ENCODE data around the gene YBX1.
A peak's percentile ranks its signal among the peaks of the same experiment; 100 is the strongest.
"Not testable (repeated sequence)": the region's sequence is repeated elsewhere in the genome, so short reads cannot be mapped to it uniquely, and the experiment has no call there.

The YBX1 gene

DNA sequence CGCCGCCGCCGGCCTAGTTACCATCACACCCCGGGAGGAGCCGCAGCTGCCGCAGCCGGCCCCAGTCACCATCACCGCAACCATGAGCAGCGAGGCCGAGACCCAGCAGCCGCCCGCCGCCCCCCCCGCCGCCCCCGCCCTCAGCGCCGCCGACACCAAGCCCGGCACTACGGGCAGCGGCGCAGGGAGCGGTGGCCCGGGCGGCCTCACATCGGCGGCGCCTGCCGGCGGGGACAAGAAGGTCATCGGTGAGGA, 193 bp downstream of the YBX1 start:
- Histone ChIP-seq H3K4ac (ENCODE audit: low read depth, low read length) (peak overlapping the region; percentile 58), H3K4me3 (ENCODE audit: low read length) (peak overlapping the region; percentile 92), H3K9ac (ENCODE audit: low read length) (peak overlapping the region; percentile 96), H3K79me2 (ENCODE audit: control insufficient read depth, insufficient read depth, low read length) (peaks cover 55% of the 10 kb centered on the region), H3K56ac (ENCODE audit: low read length) (peak overlapping the region; percentile 99), H3K18ac (ENCODE audit: low read length) (peak overlapping the region; percentile 92), H3K27ac (ENCODE audit: low read depth, low read length) (peak overlapping the region; percentile 33)
- not testable (repeated sequence) for H3K27me3 ChIP-seq (ENCODE audit: insufficient read depth, low read length, poor library complexity); H3K79me1 ChIP-seq (ENCODE audit: low read length); H2AK5ac ChIP-seq (ENCODE audit: low read length); H2BK5ac ChIP-seq (ENCODE audit: low read length); H4K5ac ChIP-seq (ENCODE audit: low read length); H3K4me1 ChIP-seq (ENCODE audit: control insufficient read depth, low read depth, low read length); H4K8ac ChIP-seq (ENCODE audit: low read depth, low read length); H3K36me3 ChIP-seq (ENCODE audit: control insufficient read depth, insufficient read depth, low read length); H3K23ac ChIP-seq (ENCODE audit: low read length); H2BK120ac ChIP-seq (ENCODE audit: low read depth, low read length); DNase-seq; H2BK15ac ChIP-seq (replicated peaks; ENCODE audit: low read depth); H3K4me2 ChIP-seq (ENCODE audit: low read length)
- no CpG with 5 or more reads among the region's 33 CpGs for WGBS (ENCODE audit: extremely low coverage, insufficient coverage, low lambda C conversion rate)

DNA sequence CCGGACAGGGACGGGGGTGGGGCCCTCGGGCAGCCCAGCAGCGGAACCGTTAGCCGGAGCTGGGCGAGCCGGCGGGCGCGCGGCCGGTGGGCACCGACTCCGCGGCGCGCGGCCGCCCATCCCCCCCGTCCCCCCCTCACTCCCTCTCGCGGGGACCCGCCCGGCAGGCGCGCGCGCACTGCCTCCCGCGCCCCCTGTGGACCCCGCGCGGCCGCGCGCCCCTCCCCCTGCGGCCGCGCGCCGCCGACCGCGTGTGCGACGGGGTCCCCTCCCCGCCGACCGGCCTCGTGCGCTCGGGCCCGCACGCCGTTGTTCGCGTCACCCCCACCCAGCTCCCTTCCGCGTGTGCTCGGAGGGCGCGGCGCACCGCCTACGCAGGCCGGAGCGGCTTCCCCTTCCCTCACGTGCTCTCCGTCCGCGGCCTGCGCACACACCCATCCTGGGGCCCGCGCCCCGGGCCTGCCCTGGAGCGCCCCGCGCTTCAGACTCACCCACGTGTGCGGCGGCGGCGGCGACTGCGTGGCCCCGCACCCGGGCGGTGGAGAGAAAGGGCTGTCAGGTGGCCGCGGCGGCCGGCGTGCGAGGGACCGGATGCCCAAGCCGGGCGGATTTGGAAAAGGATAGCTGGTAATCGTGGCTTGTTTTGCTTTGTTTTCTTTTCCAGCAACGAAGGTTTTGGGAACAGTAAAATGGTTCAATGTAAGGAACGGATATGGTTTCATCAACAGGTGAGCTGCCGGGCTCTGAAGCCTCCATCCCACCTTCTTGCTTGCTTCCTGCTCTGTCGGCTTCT, 717 bp downstream of the YBX1 start:
- Histone ChIP-seq H3K4ac (ENCODE audit: low read depth, low read length) (peak overlapping the region; percentile 58), H3K79me2 (ENCODE audit: control insufficient read depth, insufficient read depth, low read length) (peaks cover 60% of the 10 kb centered on the region), H2AK5ac (ENCODE audit: low read length) (no peak overlapping the region), H2BK15ac (replicated peaks; ENCODE audit: low read depth) (no peak overlapping the region), H2BK120ac (ENCODE audit: low read depth, low read length) (no peak overlapping the region), H3K4me1 (ENCODE audit: control insufficient read depth, low read depth, low read length) (peaks cover 8% of the 10 kb centered on the region), H3K4me2 (ENCODE audit: low read length) (peak overlapping the region; percentile 90), H3K56ac (ENCODE audit: low read length) (peak overlapping the region; percentile 99), H2BK5ac (ENCODE audit: low read length) (no peak overlapping the region), H3K27me3 (ENCODE audit: insufficient read depth, low read length, poor library complexity) (no peaks in the 10 kb centered on the region), H3K23ac (ENCODE audit: low read length) (peak overlapping the region; percentile 100), H3K36me3 (ENCODE audit: control insufficient read depth, insufficient read depth, low read length) (no peaks in the 10 kb centered on the region), H3K18ac (ENCODE audit: low read length) (peak overlapping the region; percentile 92), H3K4me3 (ENCODE audit: low read length) (peak overlapping the region; percentile 92), H3K27ac (ENCODE audit: low read depth, low read length) (peak overlapping the region; percentile 40), H3K79me1 (ENCODE audit: low read length) (peaks cover 4% of the 10 kb centered on the region), H3K9ac (ENCODE audit: low read length) (peak overlapping the region; percentile 96), H4K8ac (ENCODE audit: low read depth, low read length) (no peak overlapping the region), H4K5ac (ENCODE audit: low read length) (no peak overlapping the region)
- no CpG with 5 or more reads among the region's 103 CpGs for WGBS (ENCODE audit: extremely low coverage, insufficient coverage, low lambda C conversion rate)
- DNase-seq: peak; percentile 56

DNA sequence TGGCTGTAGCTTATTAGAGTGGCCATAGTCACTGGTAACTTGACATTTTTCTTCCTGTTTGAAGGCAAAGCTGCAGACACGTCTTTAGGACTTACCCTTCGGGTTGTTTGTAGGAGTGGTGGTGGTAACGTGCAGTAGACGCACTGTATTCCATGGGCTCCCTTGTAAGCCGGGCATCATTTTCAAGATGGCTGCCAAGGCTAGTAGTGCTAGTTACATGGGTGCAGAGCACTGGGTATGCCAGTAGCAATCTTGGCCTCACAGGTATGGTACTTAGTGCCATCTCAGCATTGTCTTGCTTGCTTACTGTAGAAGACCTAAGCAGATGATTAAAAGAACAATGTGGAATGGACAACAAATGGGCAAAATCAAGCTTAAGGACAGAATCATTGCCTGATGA, 1.9 kb downstream of the YBX1 start:
- no peak overlapping the region for H2BK15ac ChIP-seq (replicated peaks; ENCODE audit: low read depth)
- H3K18ac ChIP-seq (ENCODE audit: low read length): no peak overlapping the region
- WGBS (ENCODE audit: extremely low coverage, insufficient coverage, low lambda C conversion rate): no CpG with 5 or more reads among the region's 5 CpGs
- H2AK5ac ChIP-seq (ENCODE audit: low read length): no peak overlapping the region
- H3K4me1 ChIP-seq (ENCODE audit: control insufficient read depth, low read depth, low read length): peaks cover 8% of the 10 kb centered on the region
- no peak overlapping the region for H3K4ac ChIP-seq (ENCODE audit: low read depth, low read length)
- H4K5ac ChIP-seq (ENCODE audit: low read length): no peak overlapping the region
- peak; percentile 31 for DNase-seq
- H3K36me3 ChIP-seq (ENCODE audit: control insufficient read depth, insufficient read depth, low read length): no peaks in the 10 kb centered on the region
- no peaks in the 10 kb centered on the region for H3K27me3 ChIP-seq (ENCODE audit: insufficient read depth, low read length, poor library complexity)
- H3K56ac ChIP-seq (ENCODE audit: low read length): peak overlapping the region; percentile 42
- H3K4me2 ChIP-seq (ENCODE audit: low read length): peak overlapping the region; percentile 57
- H3K79me2 ChIP-seq (ENCODE audit: control insufficient read depth, insufficient read depth, low read length): peaks cover 72% of the 10 kb centered on the region
- H3K9ac ChIP-seq (ENCODE audit: low read length): peak overlapping the region; percentile 61
- H2BK120ac ChIP-seq (ENCODE audit: low read depth, low read length): no peak overlapping the region
- H3K27ac ChIP-seq (ENCODE audit: low read depth, low read length): no peak overlapping the region
- H3K4me3 ChIP-seq (ENCODE audit: low read length): peak overlapping the region; percentile 22
- H3K23ac ChIP-seq (ENCODE audit: low read length): no peak overlapping the region
- no peak overlapping the region for H4K8ac ChIP-seq (ENCODE audit: low read depth, low read length)
- no peak overlapping the region for H2BK5ac ChIP-seq (ENCODE audit: low read length)
- peaks cover 4% of the 10 kb centered on the region for H3K79me1 ChIP-seq (ENCODE audit: low read length)

DNA sequence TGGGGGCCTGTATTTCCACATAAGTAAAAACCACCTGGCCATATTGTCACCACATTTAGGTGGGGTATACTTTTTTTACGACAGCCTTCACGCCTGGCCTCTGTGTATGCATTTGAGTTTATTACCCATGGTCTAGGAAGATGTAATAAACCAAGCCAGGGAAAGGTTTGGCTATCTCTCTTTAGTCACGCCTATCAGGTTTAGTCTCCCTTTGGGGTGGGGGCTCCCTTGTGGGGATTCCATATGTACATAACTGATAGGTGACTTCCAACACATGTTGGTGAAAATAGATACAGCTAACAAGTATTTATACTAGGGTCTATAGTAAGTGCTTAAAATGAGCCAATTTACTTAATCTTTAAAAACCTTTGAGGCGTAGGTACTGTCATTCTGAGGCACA, 4.2 kb downstream of the YBX1 start:
- Histone ChIP-seq H2BK5ac (ENCODE audit: low read length) (no peak overlapping the region), H3K4me2 (ENCODE audit: low read length) (peak overlapping the region; percentile 14), H3K9ac (ENCODE audit: low read length) (no peak overlapping the region), H2BK15ac (replicated peaks; ENCODE audit: low read depth) (no peak overlapping the region), H3K23ac (ENCODE audit: low read length) (no peak overlapping the region), H4K8ac (ENCODE audit: low read depth, low read length) (no peak overlapping the region), H3K27ac (ENCODE audit: low read depth, low read length) (no peak overlapping the region), H3K27me3 (ENCODE audit: insufficient read depth, low read length, poor library complexity) (no peaks in the 10 kb centered on the region), H3K4me3 (ENCODE audit: low read length) (no peak overlapping the region), H3K18ac (ENCODE audit: low read length) (no peak overlapping the region), H2BK120ac (ENCODE audit: low read depth, low read length) (no peak overlapping the region), H3K4me1 (ENCODE audit: control insufficient read depth, low read depth, low read length) (peaks cover 8% of the 10 kb centered on the region), H3K4ac (ENCODE audit: low read depth, low read length) (no peak overlapping the region), H3K36me3 (ENCODE audit: control insufficient read depth, insufficient read depth, low read length) (no peaks in the 10 kb centered on the region), H2AK5ac (ENCODE audit: low read length) (no peak overlapping the region), H3K79me1 (ENCODE audit: low read length) (no peaks in the 10 kb centered on the region), H3K56ac (ENCODE audit: low read length) (no peak overlapping the region), H4K5ac (ENCODE audit: low read length) (no peak overlapping the region), H3K79me2 (ENCODE audit: control insufficient read depth, insufficient read depth, low read length) (peaks cover 86% of the 10 kb centered on the region)
- no CpG with 5 or more reads among the region's 4 CpGs for WGBS (ENCODE audit: extremely low coverage, insufficient coverage, low lambda C conversion rate)
- DNase-seq: no peak

DNA sequence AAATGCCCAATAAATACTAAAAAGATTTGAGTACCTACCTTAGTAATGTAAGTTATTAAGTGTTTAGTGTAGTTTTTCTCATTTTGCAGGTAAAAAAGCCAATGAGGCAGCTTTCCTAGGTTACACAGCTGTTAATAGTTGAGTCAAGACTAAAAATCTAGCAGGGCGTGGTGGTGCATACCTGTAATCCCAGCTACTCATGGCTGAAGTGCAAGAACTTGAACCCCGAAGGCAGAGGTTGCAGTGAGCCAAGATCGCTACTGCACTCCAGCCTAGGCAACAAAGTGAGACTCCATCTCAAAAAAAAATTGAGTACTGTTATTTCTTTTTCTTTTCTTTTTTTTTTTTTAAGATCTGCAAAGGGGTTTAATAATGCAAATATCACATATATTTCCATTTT, 7.7 kb downstream of the YBX1 start:
- DNase-seq: no peak
- Histone ChIP-seq H3K4me3 (ENCODE audit: low read length) (no peak overlapping the region), H3K56ac (ENCODE audit: low read length) (no peak overlapping the region), H3K4me2 (ENCODE audit: low read length) (no peak overlapping the region), H3K9ac (ENCODE audit: low read length) (no peak overlapping the region), H2BK120ac (ENCODE audit: low read depth, low read length) (no peak overlapping the region), H3K18ac (ENCODE audit: low read length) (no peak overlapping the region), H3K79me1 (ENCODE audit: low read length) (no peaks in the 10 kb centered on the region), H3K4me1 (ENCODE audit: control insufficient read depth, low read depth, low read length) (peaks cover 5% of the 10 kb centered on the region), H3K23ac (ENCODE audit: low read length) (no peak overlapping the region), H3K36me3 (ENCODE audit: control insufficient read depth, insufficient read depth, low read length) (no peaks in the 10 kb centered on the region), H3K27ac (ENCODE audit: low read depth, low read length) (no peak overlapping the region), H4K8ac (ENCODE audit: low read depth, low read length) (no peak overlapping the region), H3K79me2 (ENCODE audit: control insufficient read depth, insufficient read depth, low read length) (peaks cover 93% of the 10 kb centered on the region), H3K4ac (ENCODE audit: low read depth, low read length) (no peak overlapping the region), H2AK5ac (ENCODE audit: low read length) (no peak overlapping the region), H4K5ac (ENCODE audit: low read length) (no peak overlapping the region), H2BK15ac (replicated peaks; ENCODE audit: low read depth) (no peak overlapping the region), H2BK5ac (ENCODE audit: low read length) (no peak overlapping the region), H3K27me3 (ENCODE audit: insufficient read depth, low read length, poor library complexity) (no peaks in the 10 kb centered on the region)
- no CpG with 5 or more reads among the region's 3 CpGs for WGBS (ENCODE audit: extremely low coverage, insufficient coverage, low lambda C conversion rate)

All from mesendoderm (in vitro differentiated cells).